H9 (cell line): ENCODE measurements around the gene MARK4. TPM values are rescaled to one million over a fixed set of nuclear protein-coding genes. Genes with fewer than 3 reads are reported as not detected.

Source experiments
- DNase-seq: peaks from one replicate; pipeline ENCODE4 v3.0.0-alpha.2; 2017
- H2AFZ ChIP-seq: one replicate; pipeline ENCODE4 v1.6.1; 2013; ENCODE audit warnings: mild to moderate bottlenecking, low read length, control low read depth, moderate library complexity
- H2AK5ac ChIP-seq: 2 replicates; pipeline ENCODE4 v1.6.1; 2013; ENCODE audit warnings: low read length, control low read depth, mixed read lengths; ENCODE audit not compliant: insufficient read length
- H2BK120ac ChIP-seq: one replicate; pipeline ENCODE4 v1.6.1; 2013; ENCODE audit warnings: low read depth, mild to moderate bottlenecking, low read length, control low read depth, inconsistent platforms; ENCODE audit not compliant: poor library complexity, severe bottlenecking
- H2BK12ac ChIP-seq: 2 replicates; pipeline ENCODE4 v1.6.1; 2013; ENCODE audit warnings: low read length, control low read depth, mixed read lengths, low read depth; ENCODE audit not compliant: insufficient read length
- H2BK15ac ChIP-seq: 2 replicates; pipeline ENCODE4 v1.6.1; 2013; ENCODE audit warnings: low read depth, low read length, control low read depth
- H2BK20ac ChIP-seq: one replicate; pipeline ENCODE4 v1.6.1; 2013; ENCODE audit warnings: low read depth, mild to moderate bottlenecking, low read length, control low read depth, inconsistent platforms; ENCODE audit not compliant: poor library complexity, severe bottlenecking
- H2BK5ac ChIP-seq: 2 replicates; pipeline ENCODE4 v1.6.1; 2013; ENCODE audit warnings: low read length, control low read depth, mixed read lengths; ENCODE audit not compliant: insufficient read length
- H3K14ac ChIP-seq: 2 replicates; pipeline ENCODE4 v1.6.1; 2013; ENCODE audit warnings: low read length, control low read depth; ENCODE audit not compliant: insufficient read depth
- H3K18ac ChIP-seq: 2 replicates; pipeline ENCODE4 v1.6.1; 2013; ENCODE audit warnings: low read depth, mild to moderate bottlenecking, mixed read lengths, low read length, control low read depth; ENCODE audit not compliant: insufficient read length
- H3K23ac ChIP-seq: 2 replicates; pipeline ENCODE4 v1.6.1; 2013; ENCODE audit warnings: low read length, control low read depth, mixed read lengths, low read depth; ENCODE audit not compliant: insufficient read length
- H3K23me2 ChIP-seq: 2 replicates; pipeline ENCODE4 v1.6.1; 2013; ENCODE audit warnings: low read depth, mild to moderate bottlenecking, mixed read lengths, low read length, control low read depth; ENCODE audit not compliant: insufficient read length, poor library complexity, severe bottlenecking
- H3K27ac ChIP-seq: 2 replicates; pipeline ENCODE4 v1.5.1; 2013; ENCODE audit warnings: low read length, control low read depth, mixed read lengths, low read depth; ENCODE audit not compliant: insufficient read length
- H3K27me3 ChIP-seq: 2 replicates; pipeline ENCODE4 v1.6.1; 2013; ENCODE audit warnings: low read length, control low read depth, inconsistent platforms; ENCODE audit not compliant: insufficient read depth
- H3K4ac ChIP-seq: 2 replicates; pipeline ENCODE4 v1.6.1; 2013; ENCODE audit warnings: low read depth, mild to moderate bottlenecking, control low read depth, inconsistent platforms, low read length, moderate library complexity
- H3K4me1 ChIP-seq: 2 replicates; pipeline ENCODE4 v1.6.1; 2013; ENCODE audit warnings: low read length, control low read depth, inconsistent platforms; ENCODE audit not compliant: insufficient read depth
- H3K4me2 ChIP-seq: 2 replicates; pipeline ENCODE4 v1.6.1; 2013; ENCODE audit warnings: low read length, control low read depth, mixed read lengths; ENCODE audit not compliant: insufficient read length, insufficient read depth
- H3K56ac ChIP-seq: 2 replicates; pipeline ENCODE4 v1.6.1; 2013; ENCODE audit warnings: low read depth, mild to moderate bottlenecking, mixed read lengths, low read length, control low read depth; ENCODE audit not compliant: insufficient read length
- H3K79me1 ChIP-seq: 2 replicates; pipeline ENCODE4 v1.6.1; 2013; ENCODE audit warnings: low read depth, mild to moderate bottlenecking, moderate library complexity, low read length, control low read depth, inconsistent platforms; ENCODE audit not compliant: insufficient read depth, poor library complexity, severe bottlenecking
- H3K79me2 ChIP-seq: 2 replicates; pipeline ENCODE4 v1.6.1; 2013; ENCODE audit warnings: low read length, control low read depth, inconsistent platforms; ENCODE audit not compliant: insufficient read depth
- H3K9ac ChIP-seq: 2 replicates; pipeline ENCODE4 v1.6.1; 2013; ENCODE audit warnings: low read length, control low read depth, mixed read lengths; ENCODE audit not compliant: insufficient read length; ENCODE audit errors: extremely low read depth
- H3K9me3 ChIP-seq: one replicate; pipeline ENCODE4 v1.6.1; 2013; ENCODE audit warnings: low read depth, low read length, inconsistent platforms; ENCODE audit not compliant: control insufficient read depth
- H3T11ph ChIP-seq: one replicate; pipeline ENCODE4 v1.6.1; 2013; ENCODE audit warnings: mild to moderate bottlenecking, low read length, control low read depth, inconsistent platforms
- H4K20me1 ChIP-seq: one replicate; pipeline ENCODE4 v1.6.1; 2013; ENCODE audit not compliant: control insufficient read depth, insufficient read length, insufficient read depth
- H4K5ac ChIP-seq: 2 replicates; pipeline ENCODE4 v1.6.1; 2013; ENCODE audit warnings: low read depth, mild to moderate bottlenecking, mixed read lengths, low read length, control low read depth; ENCODE audit not compliant: insufficient read length
- H4K8ac ChIP-seq: replicated peaks from 2 replicates; pipeline ENCODE4 v1.6.1; 2013; ENCODE audit warnings: low read length, control low read depth, mixed read lengths, low read depth; ENCODE audit not compliant: insufficient read length
- H4K91ac ChIP-seq: 2 replicates; pipeline ENCODE4 v1.6.1; 2013; ENCODE audit warnings: low read depth, mild to moderate bottlenecking, moderate library complexity, mixed read lengths, low read length, control low read depth; ENCODE audit not compliant: insufficient read length
- H3K27ac Mint-ChIP-seq, 3 experiments: 2 replicates in 2 of 3; 3 replicates in 1 of 3; pipeline ENCODE4 v1.8.0; 2020 to 2021; ENCODE audit warnings: mixed read lengths in 3 of 3, mild to moderate bottlenecking in 1 of 3, moderate library complexity in 1 of 3
- H3K27me3 Mint-ChIP-seq: 2 replicates; pipeline ENCODE4 v1.8.0; 2021; ENCODE audit warnings: low read depth, mild to moderate bottlenecking, moderate library complexity, mixed read lengths
- H3K36me3 Mint-ChIP-seq, 3 experiments: 2 replicates in 2 of 3; 3 replicates in 1 of 3; pipeline ENCODE4 v1.8.0; 2020 to 2021; ENCODE audit warnings: low read depth in 3 of 3, mixed read lengths in 3 of 3; ENCODE audit not compliant: insufficient read depth in 1 of 3
- H3K4me1 Mint-ChIP-seq, 2 experiments: 2 replicates each; pipeline ENCODE4 v1.8.0; 2020; ENCODE audit warnings: mixed read lengths in 2 of 2
- H3K4me3 Mint-ChIP-seq, 2 experiments: 2 replicates in 1 of 2; 3 replicates in 1 of 2; pipeline ENCODE4 v1.8.0; 2020 to 2021; ENCODE audit warnings: mild to moderate bottlenecking in 2 of 2, mixed read lengths in 2 of 2, moderate library complexity in 1 of 2
- H3K9me3 Mint-ChIP-seq, 2 experiments: 2 replicates in 1 of 2; 3 replicates in 1 of 2; pipeline ENCODE4 v1.8.0; 2020; ENCODE audit warnings: mild to moderate bottlenecking in 2 of 2, mixed read lengths in 2 of 2, moderate library complexity in 1 of 2
- CTCF ChIP-seq: fragments of 200-600 bp; sonication (generic); conservative IDR thresholded peaks from 3 replicates; pipeline ENCODE4 v1.8.0; 2021; ENCODE audit warnings: antibody characterized with exemption, mild to moderate bottlenecking
- WGBS: extraction: QIAGEN DNeasy Blood & Tissue Kit; methylation state at CpG from one replicate; pipeline ENCODE4 v1.1.7; 2013; ENCODE audit warnings: missing lambda C conversion rate, low lambda C conversion rate, mixed read lengths; ENCODE audit not compliant: insufficient read length; ENCODE audit errors: extremely low coverage; 5-methylcytosine and 5-hydroxymethylcytosine counted together
- total RNA-seq: library from RNA; stranded (reverse); gene quantifications from 2 replicates; pipeline ENCODE4 v1.2.1, GENCODE V29; 2021

Gene MARK4
- total RNA-seq, 1 experiment from 2014 or later, result 44.7 TPM

- no peak for DNase-seq
- H2AFZ ChIP-seq, result no peak overlapping the region
- Mint-ChIP-seq H3K27me3 (peaks cover 78% of the 10 kb centered on the region), H3K4me3 (no peak overlapping the region), H3K4me1 (peaks cover 0 to 21% of the 10 kb centered on the region in 2 experiments; a peak in 2 of 4 replicates), H3K27ac (no peak overlapping the region), H3K36me3 (no peaks in the 10 kb centered on the region; a peak in 1 of 7 replicates), H3K9me3 (no peaks in the 10 kb centered on the region)
- no peak overlapping the region for H2BK20ac ChIP-seq
- H2BK12ac ChIP-seq, result no peak overlapping the region
- no peaks in the 10 kb centered on the region for H3K79me2 ChIP-seq
- no peaks in the 10 kb centered on the region for H3K9me3 ChIP-seq
- no peaks in the 10 kb centered on the region for H4K20me1 ChIP-seq
- no peak overlapping the region for H4K91ac ChIP-seq
- no peaks in the 10 kb centered on the region for H3K79me1 ChIP-seq
- H3K27me3 ChIP-seq, result peaks cover 12% of the 10 kb centered on the region
- H3K14ac ChIP-seq, result no peak overlapping the region
- no peak overlapping the region for H3K56ac ChIP-seq
- TF ChIP-seq CTCF, result no peak
- H3K4me2 ChIP-seq, result no peak overlapping the region
- no peak overlapping the region for H3T11ph ChIP-seq
- no CpG with 5 or more reads among the region's 25 CpGs for whole genome bisulfite sequencing
- H2BK15ac ChIP-seq, result no peak overlapping the region
- no peak overlapping the region for H2BK120ac ChIP-seq
- no peak overlapping the region for H3K23ac ChIP-seq
- H3K9ac ChIP-seq, result no peak overlapping the region
- no peak overlapping the region for H4K5ac ChIP-seq
- no peak overlapping the region for H3K27ac ChIP-seq
- no peak overlapping the region for H2BK5ac ChIP-seq
- H3K18ac ChIP-seq, result no peak overlapping the region
- no peak overlapping the region for H3K4ac ChIP-seq
- no peak overlapping the region for H2AK5ac ChIP-seq
- no peaks in the 10 kb centered on the region for H3K23me2 ChIP-seq
- H3K4me1 ChIP-seq, result no peaks in the 10 kb centered on the region; the same call in 1 of the 2 replicates
- no peak overlapping the region for H4K8ac ChIP-seq
Observed at GRCh38 chr19:45238556-45238955, 12.5 kb upstream of the MARK4 start.
